Body of pancreas (tissue), 4 donors: ENCODE results near the gene ACTL8.

Experiments
- CTCF ChIP-seq, 7 experiments: fragments of 450-650 bp in 4 of 7; fragments of 200-600 bp in 3 of 7; sonication (generic) in 3 of 7; IDR thresholded peaks; one replicate each; pipeline ENCODE4 v1.5.1; 2016 to 2019; ENCODE audit warnings: antibody characterized with exemption in 7 of 7
- POLR2A ChIP-seq, 3 donors: fragments of 450-650 bp; IDR thresholded peaks; one replicate each; pipeline ENCODE4 v1.6.1; 2016; ENCODE audit warnings: antibody characterized with exemption in 3 of 3, mild to moderate bottlenecking in 2 of 3

- TF ChIP-seq CTCF (IDR thresholded peaks at IDR 0.05), result no peak
- no peak for TF ChIP-seq POLR2A (IDR thresholded peaks at IDR 0.05)
Measured at GRCh38 chr1:17790383-17791054, 35.4 kb downstream of the ACTL8 start.
